ENCODE results near the gene CXCL10. TPM values are rescaled to one million over a fixed set of nuclear protein-coding genes. Genes with fewer than 3 reads are reported as not detected.

The CXCL10 gene
- total and polyA plus RNA-seq, 2 of the 4 experiments (the other 2 are of a cell fraction), result 0.15 to 0.18 TPM

DNA sequence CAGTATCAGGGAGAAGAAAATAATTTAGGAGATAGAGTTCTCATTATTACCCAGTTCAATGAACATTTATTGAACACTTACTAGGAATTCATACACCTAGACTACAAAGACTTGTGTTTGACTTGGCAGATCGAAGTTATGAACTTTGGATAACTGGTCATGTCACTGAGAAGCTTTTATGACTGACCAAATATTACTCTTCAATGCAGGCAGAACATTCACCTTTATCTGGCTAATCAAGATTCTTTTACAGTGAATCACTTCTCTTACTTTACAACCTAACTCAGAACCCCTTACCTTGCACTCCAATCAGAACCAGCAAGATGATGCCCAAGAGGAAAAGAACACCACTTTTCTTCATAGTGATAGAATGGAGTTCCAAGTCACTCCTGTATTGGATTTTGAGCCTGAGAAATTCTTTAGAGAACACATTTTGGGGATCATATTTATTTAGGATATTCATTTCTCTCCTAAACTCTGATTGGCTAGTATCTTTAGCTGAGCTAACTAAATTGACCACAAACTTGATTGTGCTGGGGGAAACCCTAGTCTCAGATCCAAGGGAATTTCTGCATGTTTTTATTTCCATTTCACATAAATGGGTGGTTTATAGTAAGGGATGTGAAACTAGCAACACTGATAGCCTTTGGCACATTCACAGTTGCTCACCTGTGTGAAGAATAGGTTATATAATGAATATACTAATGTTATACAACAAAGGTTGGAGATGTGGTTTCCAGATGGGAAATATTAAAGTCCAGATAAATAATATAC is 16.0 kb downstream of the CXCL10 start, which contains the start of gene CXCL9:
Gene CXCL9, minus strand, starts transcription at position 421 of the 774 bp plus-strand sequence. Its CDS starts 60 bp downstream, at position 361.
- no peak for ATAC-seq (ENCODE audit: low read depth)
- 80% methylated on average over 1 of the region's 1 CpG; no CpG with 5 or more reads in 1 of the 2 experiments for whole genome bisulfite sequencing, 2 experiments (ENCODE audit: extremely low coverage in 2 of 2, insufficient read length in 1 of 2)
- H3K9me3 ChIP-seq (ENCODE audit: control insufficient read depth, insufficient read depth, low read length), result no peaks in the 10 kb centered on the region
- no peaks in the 10 kb centered on the region for H4K20me1 ChIP-seq (ENCODE audit: insufficient read depth, low read length)
- no peak within 1 kb of the TSS for H3K14ac ChIP-seq (replicated peaks; ENCODE audit: low read depth, low read length)
- H4K8ac ChIP-seq (ENCODE audit: low read depth in 2 of 2, low read length in 2 of 2), result no peak within 1 kb of the TSS
- peaks cover 16% of the 10 kb centered on the region for H3K4me1 ChIP-seq (ENCODE audit: control insufficient read depth, insufficient read depth, low read length)
- H3K36me3 ChIP-seq (ENCODE audit: control insufficient read depth, insufficient read depth, low read length), result no peaks in the 10 kb centered on the region
- H2AK9ac ChIP-seq (replicated peaks; ENCODE audit: low read depth, low read length, poor library complexity), result no peak within 1 kb of the TSS
- no peak within 1 kb of the TSS for H2AK5ac ChIP-seq (ENCODE audit: low read depth, low read length)
- no peak for DNase-seq
- H3K27ac ChIP-seq (ENCODE audit: insufficient read depth, low read length), result no peak within 1 kb of the TSS
- no peak within 1 kb of the TSS for H3K18ac ChIP-seq (ENCODE audit: low read depth, low read length)
- 0 out of 2 replicates have a peak, but pooled peaks cover 4% of the 10 kb centered on the region for H3K27me3 ChIP-seq (ENCODE audit: control insufficient read depth, insufficient read depth, low read length)
- BruUV-seq (replicated peaks), result no TSS peak
- no peaks in the 10 kb centered on the region; a peak in 1 of 4 replicates for H3K79me1 ChIP-seq (ENCODE audit: low read depth in 1 of 2, low read length in 2 of 2)
- POLR2A ChIA-PET (ENCODE audit: unreplicated experiment), result no interaction called here
- H3K9me1 ChIP-seq (ENCODE audit: insufficient read depth, low read length), result peaks cover 10% of the 10 kb centered on the region
- intact Hi-C loops (cut with micrococcal nuclease) (no loop called here), in situ Hi-C loops (cut with MboI; ENCODE audit: low sequenced_read_pairs) (no loop called here), dilution Hi-C loops (cut with HindIII; ENCODE audit: low sequenced_read_pairs, unreplicated experiment) (no loop called here)
- TF ChIP-seq NFE2L2 (IDR thresholded peaks at IDR 0.05; ENCODE audit: low read depth, low read length) (no peak), MXI1 (IDR thresholded peaks at IDR 0.05; ENCODE audit: borderline replicate concordance, low read depth, low read length) (no peak), POLR2A (IDR thresholded peaks at IDR 0.05; ENCODE audit: low read depth, low read length) (no peak), RCOR1 (IDR thresholded peaks at IDR 0.05; ENCODE audit: insufficient replicate concordance, low read length) (no peak), SMC3 (IDR thresholded peaks at IDR 0.05; ENCODE audit: low read depth, low read length) (no peak), MAFK (IDR thresholded peaks at IDR 0.05; ENCODE audit: low read depth, low read length) (no peak)
- no peak within 1 kb of the TSS for H3K56ac ChIP-seq (ENCODE audit: extremely low read depth, insufficient read depth, low read length)
- no peak within 1 kb of the TSS for H3K4me2 ChIP-seq (ENCODE audit: low read depth, low read length)
- H3K9ac ChIP-seq (ENCODE audit: low read depth, low read length), result no peak within 1 kb of the TSS
- no peak within 1 kb of the TSS for H4K5ac ChIP-seq (ENCODE audit: low read depth, low read length)
- H2BK120ac ChIP-seq (ENCODE audit: low read depth, low read length), result no peak within 1 kb of the TSS
- H2AFZ ChIP-seq (replicated peaks; ENCODE audit: low read length, poor library complexity), result no peak within 1 kb of the TSS
- no peak within 1 kb of the TSS for H4K91ac ChIP-seq (ENCODE audit: insufficient read depth, low read depth, low read length)
- H3K4me3 ChIP-seq (ENCODE audit: insufficient read depth, low read depth, low read length), result no peak within 1 kb of the TSS
- H3K23ac ChIP-seq (ENCODE audit: low read depth, low read length), result no peak within 1 kb of the TSS
- H2BK15ac ChIP-seq (ENCODE audit: low read depth, low read length), result no peak within 1 kb of the TSS
- no peak within 1 kb of the TSS for H2BK20ac ChIP-seq (ENCODE audit: low read depth, low read length)
- no peak within 1 kb of the TSS for H2BK5ac ChIP-seq (ENCODE audit: low read depth, low read length, poor library complexity, severe bottlenecking)
- CTCF ChIA-PET, result no interaction called here
- no peak within 1 kb of the TSS for H3K4ac ChIP-seq (ENCODE audit: low read depth, low read length)
